Breast epithelium (tissue), 3 donors: ENCODE results near the gene GNG7.

Source experiments
- CTCF ChIP-seq, 3 donors: fragments of 450-650 bp; IDR thresholded peaks; one replicate each; pipeline ENCODE4 v1.5.1; 2016 to 2017; ENCODE audit warnings: antibody characterized with exemption in 3 of 3, mild to moderate bottlenecking in 3 of 3, moderate library complexity in 3 of 3
- POLR2A ChIP-seq: fragments of 450-650 bp; IDR thresholded peaks from one replicate; pipeline ENCODE4 v1.6.1; 2016; ENCODE audit warnings: antibody characterized with exemption, mild to moderate bottlenecking, moderate library complexity
- POLR2AphosphoS5 ChIP-seq, 3 donors: sonication (generic); formaldehyde crosslinking; IDR thresholded peaks; one replicate each; pipeline ENCODE4 v1.6.1; 2017; ENCODE audit warnings: antibody characterized with exemption in 3 of 3

- no peak for TF ChIP-seq CTCF (IDR thresholded peaks at IDR 0.05)
- TF ChIP-seq POLR2AphosphoS5 (IDR thresholded peaks at IDR 0.05): no peak
- no peak for TF ChIP-seq POLR2A
Measured at GRCh38 chr19:2690856-2691255, 11.6 kb downstream of the GNG7 start.
